NB4 (cell line): Measurements from ENCODE around the gene ARHGAP24.

Source experiments
- POLR2A ChIP-seq: IDR thresholded peaks from 2 replicates; pipeline ENCODE4 v1.6.1; 2011; ENCODE audit warnings: mild to moderate bottlenecking; ENCODE audit not compliant: insufficient read length; ENCODE audit errors: extremely low read depth
- TF ChIP-seq, protein P1 (sequence below): IDR thresholded peaks from one replicate; pipeline ENCODE4 v1.5.1; 2012; ENCODE audit warnings: low read depth, low read length

DNA sequence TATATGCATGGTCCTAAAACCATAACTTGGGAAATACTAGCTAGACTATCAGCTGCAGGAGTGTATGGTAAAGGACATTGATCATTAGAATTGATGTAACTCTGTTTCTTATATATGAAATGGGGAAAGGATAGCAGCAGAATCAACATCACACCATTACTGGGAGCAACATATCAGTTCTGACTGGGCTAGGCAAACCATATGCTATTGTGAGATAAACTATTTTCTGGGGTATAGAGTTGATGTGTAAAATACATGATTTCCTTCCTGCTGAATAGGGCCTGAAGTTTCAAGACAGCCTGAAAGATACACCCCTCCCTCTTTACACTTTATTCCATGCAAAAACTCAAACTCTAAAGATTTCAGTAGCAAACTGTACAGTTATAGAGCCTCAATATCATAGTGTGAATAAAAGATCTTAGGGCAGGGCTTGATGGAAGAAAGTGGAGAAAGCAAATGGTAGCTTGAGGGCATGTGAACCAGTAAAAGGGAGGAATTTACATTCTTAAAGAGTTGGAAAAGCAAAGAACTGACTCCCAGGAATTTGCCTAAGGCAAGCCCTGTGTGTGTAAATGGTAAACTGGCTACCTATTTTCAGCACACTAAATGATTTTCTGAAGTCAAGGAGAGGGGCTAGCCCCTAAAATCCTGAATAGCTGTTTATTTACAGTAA lies 480.8 kb downstream of the ARHGAP24 start:
- TF ChIP-seq, protein P1, sequence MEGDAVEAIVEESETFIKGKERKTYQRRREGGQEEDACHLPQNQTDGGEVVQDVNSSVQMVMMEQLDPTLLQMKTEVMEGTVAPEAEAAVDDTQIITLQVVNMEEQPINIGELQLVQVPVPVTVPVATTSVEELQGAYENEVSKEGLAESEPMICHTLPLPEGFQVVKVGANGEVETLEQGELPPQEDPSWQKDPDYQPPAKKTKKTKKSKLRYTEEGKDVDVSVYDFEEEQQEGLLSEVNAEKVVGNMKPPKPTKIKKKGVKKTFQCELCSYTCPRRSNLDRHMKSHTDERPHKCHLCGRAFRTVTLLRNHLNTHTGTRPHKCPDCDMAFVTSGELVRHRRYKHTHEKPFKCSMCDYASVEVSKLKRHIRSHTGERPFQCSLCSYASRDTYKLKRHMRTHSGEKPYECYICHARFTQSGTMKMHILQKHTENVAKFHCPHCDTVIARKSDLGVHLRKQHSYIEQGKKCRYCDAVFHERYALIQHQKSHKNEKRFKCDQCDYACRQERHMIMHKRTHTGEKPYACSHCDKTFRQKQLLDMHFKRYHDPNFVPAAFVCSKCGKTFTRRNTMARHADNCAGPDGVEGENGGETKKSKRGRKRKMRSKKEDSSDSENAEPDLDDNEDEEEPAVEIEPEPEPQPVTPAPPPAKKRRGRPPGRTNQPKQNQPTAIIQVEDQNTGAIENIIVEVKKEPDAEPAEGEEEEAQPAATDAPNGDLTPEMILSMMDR = no peak
- TF ChIP-seq POLR2A = no peak
